Peyer's patch (tissue), 4 donors: ENCODE data around the gene YTHDC1. TPM values are rescaled to one million over a fixed set of nuclear protein-coding genes. Genes with fewer than 3 reads are reported as not detected.

Experiments used
- DNase-seq, 3 donors: peaks; one replicate each; pipeline ENCODE4 v3.0.0-alpha.2; 2017 to 2019
- H3K27ac ChIP-seq, 4 donors: fragments of 200-600 bp; sonication (generic); one replicate each; pipeline ENCODE4 v1.5.1; 2016 to 2019
- H3K27me3 ChIP-seq, 2 donors: fragments of 200-600 bp; sonication (generic); one replicate each; pipeline ENCODE4 v1.5.1; 2019
- H3K36me3 ChIP-seq, 3 donors: fragments of 200-600 bp; sonication (generic); one replicate each; pipeline ENCODE4 v1.5.1; 2016 to 2019
- H3K4me1 ChIP-seq, 4 donors: fragments of 200-600 bp; sonication (generic); one replicate each; pipeline ENCODE4 v1.5.1; 2016 to 2019
- H3K4me3 ChIP-seq, 4 donors: fragments of 200-600 bp; sonication (generic); 1 replicate in 3 of 4; 2 replicates in 1 of 4; pipeline ENCODE4 v1.5.1; 2016 to 2019; ENCODE audit warnings: mild to moderate bottlenecking in 1 of 4
- H3K9me3 ChIP-seq, 4 donors: fragments of 200-600 bp; sonication (generic); one replicate each; pipeline ENCODE4 v1.5.1; 2016 to 2019; ENCODE audit warnings: mild to moderate bottlenecking in 1 of 4
- POLR2A ChIP-seq, 2 donors: fragments of 450-650 bp; IDR thresholded peaks; one replicate each; pipeline ENCODE4 v1.5.1; 2017; ENCODE audit warnings: antibody characterized with exemption in 2 of 2, mild to moderate bottlenecking in 2 of 2, moderate library complexity in 2 of 2
- total RNA-seq, 4 donors: library from RNA; depleted of rRNA; stranded (reverse); fragments of >200 nt; gene quantifications; one replicate each; pipeline ENCODE4 v1.1.0, GENCODE V29; 2016
- TF ChIP-seq, protein P1 (sequence below), 6 experiments: fragments of 450-650 bp in 4 of 6; fragments of 200-600 bp in 2 of 6; sonication (generic) in 1 of 6; IDR thresholded peaks; one replicate each; pipeline ENCODE4 v1.5.1; 2017 to 2019; ENCODE audit warnings: antibody characterized with exemption in 6 of 6, mild to moderate bottlenecking in 3 of 6, moderate library complexity in 1 of 6

YTHDC1 gene
- total RNA-seq, 4 donors from 2014 or later: 65.0 to 137 (median 83.3) TPM

DNA sequence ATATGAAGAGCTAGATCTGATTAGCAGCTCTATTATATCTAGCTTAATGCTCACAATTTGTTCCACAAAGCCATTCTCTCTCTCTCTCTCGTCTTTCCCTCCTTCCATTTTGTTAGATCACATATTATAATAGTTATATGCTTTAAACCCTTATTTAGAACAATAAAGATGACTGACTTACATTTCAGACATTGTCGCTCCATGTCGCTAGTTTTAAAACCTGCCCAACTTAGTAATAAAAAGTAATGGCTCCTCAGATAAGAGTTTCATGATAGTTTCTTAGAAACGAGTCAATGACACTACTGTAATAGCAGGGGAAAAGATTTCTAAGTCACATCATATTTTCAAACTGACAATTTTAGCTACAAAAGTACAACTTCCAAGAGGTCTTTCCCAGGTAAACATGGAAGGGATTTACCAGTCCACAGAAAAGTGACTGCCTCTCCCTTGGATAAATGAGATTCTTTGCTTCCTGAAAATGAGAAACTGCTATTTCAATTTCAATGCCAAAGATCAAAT, 38.5 kb upstream of the YTHDC1 start:
- no peak for TF ChIP-seq POLR2A (IDR thresholded peaks at IDR 0.05)
- TF ChIP-seq, protein P1, sequence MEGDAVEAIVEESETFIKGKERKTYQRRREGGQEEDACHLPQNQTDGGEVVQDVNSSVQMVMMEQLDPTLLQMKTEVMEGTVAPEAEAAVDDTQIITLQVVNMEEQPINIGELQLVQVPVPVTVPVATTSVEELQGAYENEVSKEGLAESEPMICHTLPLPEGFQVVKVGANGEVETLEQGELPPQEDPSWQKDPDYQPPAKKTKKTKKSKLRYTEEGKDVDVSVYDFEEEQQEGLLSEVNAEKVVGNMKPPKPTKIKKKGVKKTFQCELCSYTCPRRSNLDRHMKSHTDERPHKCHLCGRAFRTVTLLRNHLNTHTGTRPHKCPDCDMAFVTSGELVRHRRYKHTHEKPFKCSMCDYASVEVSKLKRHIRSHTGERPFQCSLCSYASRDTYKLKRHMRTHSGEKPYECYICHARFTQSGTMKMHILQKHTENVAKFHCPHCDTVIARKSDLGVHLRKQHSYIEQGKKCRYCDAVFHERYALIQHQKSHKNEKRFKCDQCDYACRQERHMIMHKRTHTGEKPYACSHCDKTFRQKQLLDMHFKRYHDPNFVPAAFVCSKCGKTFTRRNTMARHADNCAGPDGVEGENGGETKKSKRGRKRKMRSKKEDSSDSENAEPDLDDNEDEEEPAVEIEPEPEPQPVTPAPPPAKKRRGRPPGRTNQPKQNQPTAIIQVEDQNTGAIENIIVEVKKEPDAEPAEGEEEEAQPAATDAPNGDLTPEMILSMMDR (IDR thresholded peaks at IDR 0.05): no peak
- no peaks in the 10 kb centered on the region for H3K4me1 ChIP-seq
- H3K9me3 ChIP-seq: no peaks in the 10 kb centered on the region
- H3K36me3 ChIP-seq: no peaks in the 10 kb centered on the region
- no peak overlapping the region for H3K4me3 ChIP-seq
- H3K27me3 ChIP-seq: no peaks in the 10 kb centered on the region
- no peak overlapping the region for H3K27ac ChIP-seq
- DNase-seq: no peak

GRCh38 chr4:68385267-68385666, 35.4 kb upstream of the YTHDC1 start:
- Histone ChIP-seq H3K4me3 (no peak overlapping the region), H3K4me1 (no peaks in the 10 kb centered on the region), H3K9me3 (no peaks in the 10 kb centered on the region), H3K27ac (no peak overlapping the region), H3K27me3 (no peaks in the 10 kb centered on the region), H3K36me3 (no peaks in the 10 kb centered on the region)
- no peak for TF ChIP-seq POLR2A (IDR thresholded peaks at IDR 0.05)
- TF ChIP-seq, protein P1 (IDR thresholded peaks at IDR 0.05): no peak
- DNase-seq: no peak

- no peak for TF ChIP-seq POLR2A (IDR thresholded peaks at IDR 0.05)
- TF ChIP-seq, protein P1 (IDR thresholded peaks at IDR 0.05): no peak
- H3K4me1 ChIP-seq: no peaks in the 10 kb centered on the region
- no peaks in the 10 kb centered on the region for H3K36me3 ChIP-seq
- no peaks in the 10 kb centered on the region for H3K9me3 ChIP-seq
- no peak for DNase-seq
- H3K27me3 ChIP-seq: no peaks in the 10 kb centered on the region
- no peak overlapping the region for H3K27ac ChIP-seq
- H3K4me3 ChIP-seq: no peak overlapping the region
These were observed 33.2 kb upstream of the YTHDC1 start for GRCh38 chr4:68383115-68383514.

DNA sequence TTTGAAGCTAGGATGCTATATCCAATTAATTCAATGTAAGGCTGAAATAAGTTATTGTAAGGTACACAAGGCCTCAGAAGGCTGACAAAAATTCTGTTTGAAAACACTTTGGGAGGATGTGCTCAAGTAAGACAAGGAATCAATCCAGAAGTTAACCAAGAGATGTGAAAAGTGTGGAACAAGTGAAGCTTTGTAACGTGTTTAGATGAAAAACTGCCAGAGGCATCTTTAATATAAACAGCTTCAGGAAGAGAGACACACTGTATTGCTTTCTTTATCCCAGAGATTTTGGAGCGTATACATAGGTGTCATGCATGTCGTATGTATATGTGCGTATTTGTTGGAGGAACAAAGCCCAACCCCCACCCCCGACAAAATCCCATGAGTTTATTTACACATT, 28.3 kb upstream of the YTHDC1 start:
- Histone ChIP-seq H3K4me1 (peaks cover 0 to 5% (median 2%) of the 10 kb centered on the region in 4 donors), H3K36me3 (no peaks in the 10 kb centered on the region), H3K9me3 (no peaks in the 10 kb centered on the region), H3K27me3 (no peaks in the 10 kb centered on the region), H3K4me3 (no peak overlapping the region), H3K27ac (no peak overlapping the region)
- no peak for TF ChIP-seq POLR2A (IDR thresholded peaks at IDR 0.05)
- TF ChIP-seq, protein P1 (IDR thresholded peaks at IDR 0.05): no peak
- no peak for DNase-seq

DNA sequence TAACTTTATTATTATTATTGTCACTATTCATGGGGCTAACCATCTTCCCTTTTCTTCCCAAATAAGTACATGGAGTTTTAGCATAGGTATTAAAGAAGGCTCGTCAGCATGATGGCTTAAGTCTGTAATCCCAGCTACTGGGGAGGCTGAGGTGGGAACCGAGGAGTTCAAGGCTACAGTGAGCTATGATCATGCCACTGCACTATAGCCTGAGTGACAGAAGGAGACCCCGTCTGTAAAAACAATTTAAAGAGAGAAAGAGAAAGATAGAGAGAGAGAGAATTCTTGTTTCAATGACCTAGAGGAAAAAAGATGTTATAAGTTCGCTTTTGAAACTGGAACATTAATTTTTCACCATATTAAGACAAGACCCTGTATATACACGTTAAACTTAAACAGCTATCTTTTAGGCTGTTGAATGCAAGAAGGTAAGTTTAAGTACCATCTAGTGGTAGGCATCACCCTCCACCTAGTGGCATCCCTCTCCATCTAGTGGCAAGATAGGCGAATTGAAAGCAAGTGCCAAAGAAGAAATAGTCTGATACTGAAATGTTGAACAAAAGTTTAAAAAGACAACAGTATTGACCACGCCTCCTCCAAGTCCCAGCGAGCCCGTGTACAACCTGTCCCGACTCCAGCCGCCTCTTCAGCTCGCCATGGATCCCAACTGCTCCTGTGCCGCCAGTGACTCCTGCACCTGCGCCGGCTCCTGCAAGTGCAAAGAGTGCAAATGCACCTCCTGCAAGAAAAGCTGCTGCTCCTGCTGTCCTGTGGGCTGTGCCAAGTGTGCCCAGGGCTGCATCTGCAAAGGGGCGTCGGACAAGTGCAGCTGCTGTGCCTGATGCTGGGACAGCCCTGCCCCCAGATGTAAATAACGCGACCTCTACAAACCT, 26.0 kb upstream of the YTHDC1 start:
- H3K9me3 ChIP-seq: no peaks in the 10 kb centered on the region
- H3K27me3 ChIP-seq: no peaks in the 10 kb centered on the region
- peak in 2 of 3 donors; percentile 22 to 68 for DNase-seq
- no peaks in the 10 kb centered on the region for H3K36me3 ChIP-seq
- TF ChIP-seq, protein P1 (IDR thresholded peaks at IDR 0.05): peak; percentile 45 to 90 (median 77)
- no peak for TF ChIP-seq POLR2A (IDR thresholded peaks at IDR 0.05)
- H3K4me3 ChIP-seq: peak overlapping the region; percentile 23 to 33 (median 28)
- H3K4me1 ChIP-seq: peaks cover 0 to 5% (median 2%) of the 10 kb centered on the region in 4 donors
- H3K27ac ChIP-seq: no peak overlapping the region
